ENCODE results near the gene AMELX.

The AMELX gene

GRCh38 chrX:11319806-11320520 is 26.8 kb downstream of the AMELX start:
- no peak overlapping the region for H3K4me3 ChIP-seq
- no peaks in the 10 kb centered on the region for H3K36me3 ChIP-seq (ENCODE audit: insufficient read depth, low read length)
- no peaks in the 10 kb centered on the region for H3K9me3 ChIP-seq (ENCODE audit: low read depth, low read length)
- TF ChIP-seq EZH2 (IDR thresholded peaks at IDR 0.05) (no peak), FOXP2 (optimal IDR thresholded peaks at IDR 0.05; ENCODE audit: control extremely low read depth, extremely low read length, insufficient read depth) (no peak), POLR2AphosphoS5 (IDR thresholded peaks at IDR 0.05; ENCODE audit: borderline replicate concordance, low read depth, low read length) (no peak)
- DNase-seq (ENCODE audit: low read depth, low spot score): no peak
- no peak overlapping the region for H3K9ac ChIP-seq (ENCODE audit: insufficient read length)
- H3K27ac ChIP-seq: no peak overlapping the region

- no peak for DNase-seq (ENCODE audit: low read depth, low spot score)
- H3K9me3 ChIP-seq (ENCODE audit: low read depth, low read length): no peaks in the 10 kb centered on the region
- H3K36me3 ChIP-seq (ENCODE audit: insufficient read depth, low read length): no peaks in the 10 kb centered on the region
- H3K4me3 ChIP-seq: no peak overlapping the region
- TF ChIP-seq FOXP2 (optimal IDR thresholded peaks at IDR 0.05; ENCODE audit: control extremely low read depth, extremely low read length, insufficient read depth) (no peak), EZH2 (IDR thresholded peaks at IDR 0.05) (no peak), POLR2AphosphoS5 (IDR thresholded peaks at IDR 0.05; ENCODE audit: borderline replicate concordance, low read depth, low read length) (no peak)
- no peak overlapping the region for H3K9ac ChIP-seq (ENCODE audit: insufficient read length)
- no peak overlapping the region for H3K27ac ChIP-seq
These were observed 28.8 kb downstream of the AMELX start for GRCh38 chrX:11321986-11322385.

- Histone ChIP-seq H3K9me3 (ENCODE audit: low read depth, low read length) (no peaks in the 10 kb centered on the region), H3K9ac (ENCODE audit: insufficient read length) (no peak overlapping the region), H3K4me3 (no peak overlapping the region), H3K36me3 (ENCODE audit: insufficient read depth, low read length) (no peaks in the 10 kb centered on the region), H3K27ac (no peak overlapping the region)
- TF ChIP-seq FOXP2 (optimal IDR thresholded peaks at IDR 0.05; ENCODE audit: control extremely low read depth, extremely low read length, insufficient read depth): no peak
- TF ChIP-seq POLR2AphosphoS5 (IDR thresholded peaks at IDR 0.05; ENCODE audit: borderline replicate concordance, low read depth, low read length): no peak
- TF ChIP-seq EZH2 (IDR thresholded peaks at IDR 0.05): no peak
- no peak for DNase-seq (ENCODE audit: low read depth, low spot score)
These were observed 34.9 kb downstream of the AMELX start for GRCh38 chrX:11328134-11328533.

- H3K27ac ChIP-seq: no peak overlapping the region
- H3K9me3 ChIP-seq (ENCODE audit: low read depth, low read length): no peaks in the 10 kb centered on the region
- DNase-seq (ENCODE audit: low read depth, low spot score): no peak
- TF ChIP-seq FOXP2 (optimal IDR thresholded peaks at IDR 0.05; ENCODE audit: control extremely low read depth, extremely low read length, insufficient read depth) (no peak), POLR2AphosphoS5 (IDR thresholded peaks at IDR 0.05; ENCODE audit: borderline replicate concordance, low read depth, low read length) (no peak), EZH2 (IDR thresholded peaks at IDR 0.05) (no peak)
- H3K36me3 ChIP-seq (ENCODE audit: insufficient read depth, low read length): no peaks in the 10 kb centered on the region
- no peak overlapping the region for H3K9ac ChIP-seq (ENCODE audit: insufficient read length)
- H3K4me3 ChIP-seq: no peak overlapping the region
These were observed 35.8 kb downstream of the AMELX start for GRCh38 chrX:11329021-11329420.

- Histone ChIP-seq H3K9ac (ENCODE audit: insufficient read length) (no peak overlapping the region), H3K27ac (no peak overlapping the region), H3K36me3 (ENCODE audit: insufficient read depth, low read length) (no peaks in the 10 kb centered on the region), H3K4me3 (no peak overlapping the region), H3K9me3 (ENCODE audit: low read depth, low read length) (no peaks in the 10 kb centered on the region)
- TF ChIP-seq POLR2AphosphoS5 (IDR thresholded peaks at IDR 0.05; ENCODE audit: borderline replicate concordance, low read depth, low read length) (no peak), FOXP2 (optimal IDR thresholded peaks at IDR 0.05; ENCODE audit: control extremely low read depth, extremely low read length, insufficient read depth) (no peak), EZH2 (IDR thresholded peaks at IDR 0.05) (no peak)
- no peak for DNase-seq (ENCODE audit: low read depth, low spot score)
These were observed 38.6 kb downstream of the AMELX start for GRCh38 chrX:11331788-11332187.

GRCh38 chrX:11334165-11334564 is 41.0 kb downstream of the AMELX start:
- H3K27ac ChIP-seq: no peak overlapping the region
- H3K4me3 ChIP-seq: no peak overlapping the region
- H3K9me3 ChIP-seq (ENCODE audit: low read depth, low read length): no peaks in the 10 kb centered on the region
- H3K9ac ChIP-seq (ENCODE audit: insufficient read length): no peak overlapping the region
- no peaks in the 10 kb centered on the region for H3K36me3 ChIP-seq (ENCODE audit: insufficient read depth, low read length)
- TF ChIP-seq EZH2 (IDR thresholded peaks at IDR 0.05): no peak
- no peak for TF ChIP-seq FOXP2 (optimal IDR thresholded peaks at IDR 0.05; ENCODE audit: control extremely low read depth, extremely low read length, insufficient read depth)
- no peak for TF ChIP-seq POLR2AphosphoS5 (IDR thresholded peaks at IDR 0.05; ENCODE audit: borderline replicate concordance, low read depth, low read length)
- no peak for DNase-seq (ENCODE audit: low read depth, low spot score)

- H3K4me3 ChIP-seq: no peak overlapping the region
- no peak for DNase-seq (ENCODE audit: low read depth, low spot score)
These were observed 43.0 kb downstream of the AMELX start for GRCh38 chrX:11336201-11336600.

GRCh38 chrX:11337292-11338009 is 44.2 kb downstream of the AMELX start:
- H3K27ac ChIP-seq: no peak overlapping the region
- no peaks in the 10 kb centered on the region for H3K9me3 ChIP-seq (ENCODE audit: low read depth, low read length)
- no peak for DNase-seq (ENCODE audit: low read depth, low spot score)
- TF ChIP-seq POLR2AphosphoS5 (IDR thresholded peaks at IDR 0.05; ENCODE audit: borderline replicate concordance, low read depth, low read length) (no peak), FOXP2 (optimal IDR thresholded peaks at IDR 0.05; ENCODE audit: control extremely low read depth, extremely low read length, insufficient read depth) (no peak), EZH2 (IDR thresholded peaks at IDR 0.05) (no peak)
- no peak overlapping the region for H3K4me3 ChIP-seq
- no peak overlapping the region for H3K9ac ChIP-seq (ENCODE audit: insufficient read length)
- no peaks in the 10 kb centered on the region for H3K36me3 ChIP-seq (ENCODE audit: insufficient read depth, low read length)

More at GRCh38 chrX:11336201-11336600, 43.0 kb downstream of the AMELX start:
- no peak overlapping the region for H3K9ac ChIP-seq (ENCODE audit: insufficient read length)
- H3K9me3 ChIP-seq (ENCODE audit: low read depth, low read length): no peaks in the 10 kb centered on the region
- no peaks in the 10 kb centered on the region for H3K36me3 ChIP-seq (ENCODE audit: insufficient read depth, low read length)
- no peak overlapping the region for H3K27ac ChIP-seq
- TF ChIP-seq POLR2AphosphoS5 (IDR thresholded peaks at IDR 0.05; ENCODE audit: borderline replicate concordance, low read depth, low read length) (no peak), EZH2 (IDR thresholded peaks at IDR 0.05) (no peak), FOXP2 (optimal IDR thresholded peaks at IDR 0.05; ENCODE audit: control extremely low read depth, extremely low read length, insufficient read depth) (no peak)

All from SK-N-MC (cell line).